ENCODE results near the gene CDH13.

Gene CDH13

DNA sequence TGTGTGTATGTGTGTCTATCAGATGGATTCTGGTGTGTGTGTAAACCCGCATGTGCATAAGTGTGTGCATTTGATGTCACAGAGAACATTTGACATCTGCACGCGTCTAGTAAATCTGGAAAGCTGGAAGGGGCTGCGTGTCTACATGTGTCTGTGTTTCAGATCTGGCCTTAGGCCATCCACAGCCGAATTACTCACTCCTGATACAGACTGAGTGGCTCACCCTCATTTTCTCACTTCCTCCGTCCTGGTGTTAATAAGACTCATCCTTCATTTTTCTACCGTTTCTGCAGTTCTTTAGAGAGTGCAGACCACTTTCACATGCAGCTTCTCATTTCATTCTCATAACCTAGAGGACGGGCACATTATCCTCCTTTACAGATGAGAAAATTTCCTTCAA lies 491.6 kb downstream of the CDH13 start:
- no peak for DNase-seq (ENCODE audit: low read depth)

DNA sequence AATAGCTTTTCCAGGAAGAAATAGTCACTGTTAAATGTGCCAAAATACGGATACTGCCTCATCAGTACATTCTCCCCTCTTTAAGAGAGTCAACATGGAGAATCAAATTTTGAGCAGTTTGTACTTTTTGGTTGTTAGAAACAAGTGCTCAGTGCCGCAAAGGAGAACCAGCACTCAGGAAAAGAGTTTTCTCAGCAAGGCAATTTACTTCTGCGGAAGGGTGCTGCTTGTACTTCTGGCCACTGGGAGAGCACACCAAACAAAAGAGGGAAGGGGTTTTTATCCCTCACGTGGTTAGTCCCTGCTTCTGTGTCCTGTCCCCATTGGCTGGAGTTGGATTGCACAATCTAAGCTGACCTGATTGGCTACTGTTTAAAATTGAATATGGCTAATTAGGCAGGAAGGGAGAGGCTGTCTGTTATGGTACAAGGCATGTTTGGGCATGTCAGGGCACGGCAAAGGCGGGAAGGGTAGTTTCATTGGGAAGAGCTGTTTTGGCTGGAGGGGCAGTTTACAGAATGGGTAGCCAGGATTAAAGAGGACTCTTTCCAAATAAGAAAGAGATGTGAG lies 499.3 kb downstream of the CDH13 start:
- no peak for DNase-seq (ENCODE audit: low read depth)

DNA sequence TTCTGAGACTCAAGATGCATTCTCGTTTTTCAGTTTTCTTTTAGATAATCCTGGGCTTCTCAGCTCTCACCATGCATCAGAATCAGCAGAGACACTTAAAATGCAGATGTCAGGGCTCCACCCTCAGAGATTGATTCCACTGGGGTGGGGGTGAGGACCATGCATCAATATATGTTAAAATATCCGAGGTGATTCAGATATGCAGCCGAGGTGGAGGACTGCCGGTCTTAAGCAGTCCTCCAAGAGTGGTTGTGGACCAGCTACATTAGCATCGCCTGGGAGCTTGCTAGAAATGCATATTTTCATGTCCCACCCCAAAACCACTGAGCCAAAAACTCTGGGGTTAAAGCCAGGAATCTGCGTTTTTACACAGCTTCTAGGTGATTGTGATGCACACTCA lies 501.3 kb downstream of the CDH13 start:
- no peak for DNase-seq (ENCODE audit: low read depth)

DNA sequence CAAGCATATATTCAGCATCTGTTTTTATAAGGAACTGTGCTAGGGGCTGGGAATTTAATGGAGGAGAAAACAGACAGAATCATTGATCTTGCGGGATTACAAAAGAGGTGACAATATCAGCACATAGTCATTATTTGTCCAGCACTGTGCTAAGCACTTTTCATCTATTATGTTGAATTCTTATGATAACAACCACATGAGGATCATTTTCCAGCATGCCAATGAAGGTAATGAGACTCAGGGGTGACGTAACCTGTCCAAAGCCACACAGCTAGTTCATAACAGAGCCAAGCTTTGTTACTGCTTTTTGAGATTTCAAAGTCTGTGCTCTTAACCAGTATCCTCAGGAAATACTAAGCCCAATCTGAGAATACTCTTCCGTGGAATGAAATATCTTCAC lies 503.3 kb downstream of the CDH13 start:
- no peak for DNase-seq (ENCODE audit: low read depth)

GRCh38 chr16:83134638-83135037 lies 507.9 kb downstream of the CDH13 start:
- DNase-seq (ENCODE audit: low read depth): no peak

GRCh38 chr16:83136419-83136818 lies 509.6 kb downstream of the CDH13 start:
- no peak for DNase-seq (ENCODE audit: low read depth)

GRCh38 chr16:83136924-83137323 lies 510.2 kb downstream of the CDH13 start:
- DNase-seq (ENCODE audit: low read depth): no peak

- DNase-seq (ENCODE audit: low read depth): no peak
Observed at GRCh38 chr16:83137326-83137781, 510.6 kb downstream of the CDH13 start.

DNA sequence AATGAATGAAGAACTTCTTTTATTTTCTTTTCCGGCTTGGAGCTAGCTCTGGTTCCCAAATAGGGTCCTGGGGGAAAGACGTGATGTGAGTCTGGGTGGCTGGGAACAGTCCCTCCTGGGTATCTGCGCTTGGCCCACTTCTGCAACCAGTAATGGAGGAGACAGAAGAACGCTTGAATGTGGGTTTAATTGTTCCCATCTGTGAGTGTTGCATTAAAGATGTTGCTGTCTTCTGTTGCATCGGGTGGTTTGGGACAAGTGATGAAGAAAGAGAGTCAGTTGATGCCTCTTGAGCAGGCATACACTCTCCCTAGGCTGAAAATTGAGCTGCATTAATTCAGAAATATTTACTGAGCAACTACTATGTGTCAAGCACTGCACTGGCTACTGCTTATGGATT lies 511.1 kb downstream of the CDH13 start:
- no peak for DNase-seq (ENCODE audit: low read depth)

- DNase-seq (ENCODE audit: low read depth): no peak
Observed at GRCh38 chr16:83138512-83138911, 511.7 kb downstream of the CDH13 start.

DNA sequence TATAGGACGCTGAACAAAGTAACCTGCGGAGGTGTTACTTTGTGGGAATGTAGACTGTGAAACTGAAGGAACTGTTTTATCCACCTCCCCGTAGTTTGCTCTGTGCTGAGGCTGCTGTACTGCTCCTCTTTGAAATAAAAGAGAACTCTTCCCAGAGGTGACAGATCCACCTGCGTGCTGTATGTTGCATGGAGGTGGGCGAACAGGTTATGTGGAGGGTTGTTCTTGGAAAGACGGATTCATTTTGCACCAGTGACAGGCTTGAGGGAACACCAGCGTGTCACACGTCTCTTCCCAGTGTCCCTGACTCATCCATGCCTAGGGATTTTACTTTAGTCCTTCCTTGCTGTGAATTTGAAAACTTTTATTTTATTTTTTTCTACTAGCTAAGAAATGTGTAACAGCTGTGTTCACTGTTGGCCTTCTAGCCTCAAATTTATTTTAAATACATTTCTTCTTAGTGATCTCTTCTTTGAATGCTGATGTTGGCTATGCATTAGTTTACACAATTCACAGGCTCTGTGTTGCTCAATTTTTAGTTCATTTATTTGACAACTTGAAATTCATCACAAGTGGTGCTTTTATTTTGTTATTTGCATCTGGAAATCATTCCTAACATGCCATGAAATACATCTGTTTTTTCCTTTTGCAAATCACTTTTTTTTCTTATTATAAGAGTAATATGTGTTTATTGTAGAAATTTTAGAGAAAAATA lies 512.4 kb downstream of the CDH13 start:
- DNase-seq (ENCODE audit: low read depth): no peak

DNA sequence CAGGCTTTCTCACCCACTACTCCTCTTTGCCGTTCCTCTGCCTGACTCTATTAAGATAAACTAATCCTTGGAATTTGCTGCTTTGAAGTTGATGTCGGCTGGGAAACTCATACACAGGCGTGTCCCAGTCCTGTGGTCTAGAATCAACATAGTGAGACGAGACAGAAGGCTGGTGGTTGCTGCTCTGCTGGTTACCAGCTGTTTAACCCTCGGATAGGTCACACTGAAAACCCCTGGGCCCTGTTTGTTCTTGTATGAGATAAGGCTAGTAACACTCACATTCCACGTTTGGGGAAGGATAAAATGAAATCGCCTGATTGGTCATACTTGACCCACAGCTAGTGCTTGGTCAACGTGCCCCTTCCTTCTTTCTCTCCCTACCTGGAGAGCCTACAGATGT lies 517.0 kb downstream of the CDH13 start:
- DNase-seq (ENCODE audit: low read depth): no peak

DNA sequence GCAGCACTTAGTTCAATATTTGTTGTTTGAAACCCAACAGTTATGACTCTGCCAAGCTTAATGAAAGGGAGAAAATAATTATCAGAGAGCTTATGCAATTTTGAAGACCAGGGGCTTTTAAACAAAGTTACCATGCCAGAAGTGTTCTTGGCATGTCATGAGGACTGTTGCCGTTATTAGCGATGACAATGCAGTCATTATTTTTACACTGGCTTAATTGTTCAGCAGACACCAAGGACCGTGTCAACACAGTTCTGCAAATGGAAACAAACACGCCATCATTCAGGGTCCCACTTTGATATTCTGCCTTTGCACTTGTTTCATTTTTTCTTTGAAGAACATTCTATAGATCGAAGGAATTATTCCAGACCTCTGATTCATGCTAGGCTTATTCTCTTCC lies 518.5 kb downstream of the CDH13 start:
- no peak for DNase-seq (ENCODE audit: low read depth)

DNA sequence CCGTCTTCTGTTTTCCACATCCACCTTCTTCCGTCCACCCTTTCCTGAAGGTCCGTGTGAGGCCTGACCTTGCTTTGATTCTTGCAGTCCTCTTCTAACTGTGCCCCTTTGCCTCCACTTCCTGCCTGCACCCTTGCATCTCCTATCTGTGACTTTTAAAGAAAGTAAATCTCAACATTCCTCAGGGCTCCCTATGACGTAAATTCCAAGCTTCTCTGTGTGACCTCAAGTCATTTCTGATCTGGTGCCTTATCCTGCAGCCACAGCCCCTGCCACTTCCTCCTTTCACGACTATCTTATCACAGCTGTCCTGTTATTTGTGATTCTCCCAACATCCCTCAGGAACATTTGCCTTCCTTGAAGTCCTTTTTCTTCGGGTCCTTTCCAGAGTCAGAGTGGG lies 520.5 kb downstream of the CDH13 start:
- no peak for DNase-seq (ENCODE audit: low read depth)

- DNase-seq (ENCODE audit: low read depth): no peak
Observed at GRCh38 chr16:83158320-83158957, 531.7 kb downstream of the CDH13 start.

DNA sequence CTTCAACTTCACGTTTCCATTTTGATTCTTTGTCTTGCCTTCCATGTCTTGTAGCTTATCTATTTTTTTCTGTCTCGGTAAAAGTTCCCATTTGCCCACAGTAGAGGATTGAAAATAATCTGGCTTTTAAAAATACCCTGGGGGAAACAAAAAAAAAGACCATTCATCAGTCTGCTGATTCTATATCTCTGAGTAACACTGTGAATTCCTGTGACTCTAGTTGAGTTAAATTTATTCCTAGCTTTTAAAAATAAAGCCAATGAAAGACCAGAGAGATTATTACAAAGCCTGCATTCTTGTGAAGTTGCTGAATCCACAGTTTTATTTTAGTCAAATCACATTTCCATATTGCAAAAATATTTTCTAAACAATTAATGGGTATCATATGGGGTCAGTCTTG lies 532.3 kb downstream of the CDH13 start:
- DNase-seq (ENCODE audit: low read depth): no peak

- no peak for DNase-seq (ENCODE audit: low read depth)
Observed at GRCh38 chr16:83160287-83161020, 533.7 kb downstream of the CDH13 start.

DNA sequence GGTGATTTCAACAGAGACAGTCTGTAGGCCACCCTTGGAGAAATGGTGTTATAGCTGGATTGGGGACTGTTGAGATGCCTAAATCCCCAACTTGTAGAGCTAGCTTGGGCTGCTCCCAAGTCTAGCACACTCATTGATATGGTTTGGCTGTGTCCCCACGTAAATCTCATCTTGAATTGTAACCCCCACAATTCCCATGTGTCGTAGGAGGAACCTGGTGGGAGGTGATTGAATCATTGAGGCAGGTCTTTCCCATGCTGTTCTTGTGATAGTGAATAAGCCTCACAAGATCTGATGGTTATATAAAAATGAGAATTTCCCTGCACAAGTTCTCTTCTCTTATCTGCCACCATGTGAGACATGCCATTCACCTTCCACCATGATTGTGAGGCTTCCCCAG lies 536.0 kb downstream of the CDH13 start:
- DNase-seq (ENCODE audit: low read depth): no peak

DNA sequence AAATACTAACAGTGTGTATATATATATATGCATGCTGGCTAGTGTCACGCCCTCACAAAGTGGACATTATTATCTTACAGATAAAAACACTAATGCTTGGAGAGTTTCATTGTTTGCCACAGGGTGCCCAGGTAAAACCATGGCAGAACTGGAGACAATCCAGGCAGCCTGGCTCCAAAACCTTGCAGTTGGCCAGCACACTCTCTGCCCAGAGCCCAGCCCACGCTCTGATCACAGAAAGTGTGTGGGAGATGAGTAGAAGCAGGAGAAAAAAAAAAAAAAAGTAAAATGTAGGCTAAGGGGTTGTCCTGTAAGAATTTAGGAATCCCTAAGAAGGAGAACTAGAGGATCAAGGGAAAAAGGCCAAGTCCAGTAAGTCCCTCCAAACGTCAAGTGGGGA lies 538.0 kb downstream of the CDH13 start:
- no peak for DNase-seq (ENCODE audit: low read depth)

GRCh38 chr16:83171396-83171795 lies 544.6 kb downstream of the CDH13 start:
- no peak for DNase-seq (ENCODE audit: low read depth)

DNA sequence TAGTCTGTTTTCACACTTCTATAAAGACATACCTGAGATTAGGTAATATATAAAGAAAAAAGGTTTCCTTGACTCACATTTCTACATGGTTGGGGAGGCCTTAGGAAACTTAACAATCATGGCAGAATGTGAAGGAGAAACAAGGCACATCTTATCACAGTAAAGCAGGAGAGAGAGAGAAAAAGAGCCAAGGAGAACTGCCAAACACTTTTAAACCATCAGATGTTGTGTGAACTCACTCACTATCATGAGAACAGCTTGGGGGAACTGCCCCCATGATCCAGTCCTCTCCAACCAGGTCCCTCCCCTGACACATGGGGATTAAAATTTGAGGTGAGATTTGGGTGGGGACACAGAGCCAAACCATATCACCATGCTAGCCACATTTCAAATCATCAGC lies 547.9 kb downstream of the CDH13 start:
- no peak for DNase-seq (ENCODE audit: low read depth)

- no peak for DNase-seq (ENCODE audit: low read depth)
Observed at GRCh38 chr16:83176802-83177201, 550.0 kb downstream of the CDH13 start.

DNA sequence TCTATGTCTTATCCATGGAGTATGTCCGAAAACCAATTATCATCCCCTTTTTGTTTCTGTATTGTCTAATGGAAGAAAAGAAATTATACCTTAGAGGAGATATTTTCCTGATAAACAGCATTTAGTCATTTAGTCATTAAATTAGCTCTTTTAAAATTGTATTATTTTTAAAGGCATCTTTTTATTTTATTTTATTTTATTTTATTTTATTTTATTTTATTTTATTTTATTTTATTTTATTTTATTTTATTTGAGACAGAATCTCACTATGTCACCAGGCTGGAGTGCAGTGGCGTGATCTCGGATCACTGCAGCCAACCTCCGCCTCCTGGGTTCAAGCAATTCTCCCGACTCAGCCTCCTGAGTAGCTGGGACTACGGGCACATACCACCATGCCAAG lies 559.1 kb downstream of the CDH13 start:
- no peak for DNase-seq (ENCODE audit: low read depth)

Measured in activated T-cell treated with anti-CD3 and anti-CD28 coated beads for 24 hours (primary cell).